SU-DHL-6 (cell line): ENCODE data around the gene LYL1.

Experiments
- H2AFZ ChIP-seq: fragments of 200-600 bp; sonication (generic); 2 replicates; pipeline ENCODE4 v1.6.1; 2014; ENCODE audit warnings: low read depth, mild to moderate bottlenecking, moderate library complexity, mixed read lengths, antibody characterized with exemption, low read length; ENCODE audit not compliant: severe bottlenecking
- H3F3A ChIP-seq: fragments of 200-600 bp; shearing (Covaris generic); 2 replicates; pipeline ENCODE4 v1.6.0; 2016; ENCODE audit warnings: antibody characterized with exemption, mild to moderate bottlenecking; ENCODE audit not compliant: insufficient read depth
- H3K27ac ChIP-seq: fragments of 200-600 bp; sonication (generic); 2 replicates; pipeline ENCODE4 v1.5.1; 2016; ENCODE audit warnings: low read depth, mild to moderate bottlenecking, low read length, moderate library complexity, mixed read lengths
- H3K27me3 ChIP-seq: fragments of 200-600 bp; sonication (generic), shearing (Covaris generic); 2 replicates; pipeline ENCODE4 v1.6.0; 2014; ENCODE audit warnings: mild to moderate bottlenecking, low read length
- H3K36me3 ChIP-seq: fragments of 200-600 bp; sonication (generic); 2 replicates; pipeline ENCODE4 v1.6.1; 2014; ENCODE audit warnings: mild to moderate bottlenecking, low read length, mixed read lengths
- H3K4me2 ChIP-seq: fragments of 300-600, 200-600 bp; shearing (Covaris generic), sonication (generic); 2 replicates; pipeline ENCODE4 v1.6.0; 2014; ENCODE audit warnings: low read length, low read depth, mild to moderate bottlenecking; ENCODE audit not compliant: poor library complexity, severe bottlenecking
- H3K4me3 ChIP-seq: fragments of 200-600 bp; sonication (generic); 2 replicates; pipeline ENCODE4 v1.5.1; 2014; ENCODE audit warnings: antibody characterized with exemption, low read length, mild to moderate bottlenecking, mixed read lengths; ENCODE audit not compliant: insufficient read depth, poor library complexity, severe bottlenecking
- H3K79me2 ChIP-seq: fragments of 200-600 bp; sonication (generic); 2 replicates; pipeline ENCODE4 v1.6.1; 2014; ENCODE audit warnings: mild to moderate bottlenecking, low read length, moderate library complexity; ENCODE audit not compliant: insufficient read depth
- H3K9ac ChIP-seq: fragments of 200-600 bp; sonication (generic); 2 replicates; pipeline ENCODE4 v1.7.0; 2014; ENCODE audit warnings: mild to moderate bottlenecking, low read length
- H3K9me2 ChIP-seq: fragments of 200-600 bp; sonication (generic); replicated peaks from 2 replicates; pipeline ENCODE4 v1.6.1; 2014; ENCODE audit warnings: low read length; ENCODE audit not compliant: insufficient read depth
- H3K9me3 ChIP-seq: fragments of 200-600 bp; sonication (generic); 2 replicates; pipeline ENCODE4 v1.6.1; 2014; ENCODE audit warnings: low read length, mixed read lengths; ENCODE audit not compliant: insufficient read depth
- H4K20me1 ChIP-seq: fragments of 200-600 bp; sonication (generic); 2 replicates; pipeline ENCODE4 v1.6.1; 2014; ENCODE audit warnings: low read depth, mild to moderate bottlenecking, antibody characterized with exemption, low read length, moderate library complexity, mixed read lengths
- CTCF ChIP-seq: fragments of 200-600 bp; sonication (generic); IDR thresholded peaks from one replicate; pipeline ENCODE4 v1.5.1; 2017; ENCODE audit warnings: antibody characterized with exemption, mild to moderate bottlenecking, low read length, moderate library complexity; ENCODE audit not compliant: insufficient read depth, poor library complexity, severe bottlenecking
- EZH2phosphoT487 ChIP-seq: fragments of 200-600 bp; sonication (generic), shearing (Covaris generic); conservative IDR thresholded peaks from 2 replicates; pipeline ENCODE4 v1.6.1; 2018; ENCODE audit warnings: mild to moderate bottlenecking, antibody characterized with exemption, low read length, moderate library complexity, mixed read lengths

Gene LYL1

DNA sequence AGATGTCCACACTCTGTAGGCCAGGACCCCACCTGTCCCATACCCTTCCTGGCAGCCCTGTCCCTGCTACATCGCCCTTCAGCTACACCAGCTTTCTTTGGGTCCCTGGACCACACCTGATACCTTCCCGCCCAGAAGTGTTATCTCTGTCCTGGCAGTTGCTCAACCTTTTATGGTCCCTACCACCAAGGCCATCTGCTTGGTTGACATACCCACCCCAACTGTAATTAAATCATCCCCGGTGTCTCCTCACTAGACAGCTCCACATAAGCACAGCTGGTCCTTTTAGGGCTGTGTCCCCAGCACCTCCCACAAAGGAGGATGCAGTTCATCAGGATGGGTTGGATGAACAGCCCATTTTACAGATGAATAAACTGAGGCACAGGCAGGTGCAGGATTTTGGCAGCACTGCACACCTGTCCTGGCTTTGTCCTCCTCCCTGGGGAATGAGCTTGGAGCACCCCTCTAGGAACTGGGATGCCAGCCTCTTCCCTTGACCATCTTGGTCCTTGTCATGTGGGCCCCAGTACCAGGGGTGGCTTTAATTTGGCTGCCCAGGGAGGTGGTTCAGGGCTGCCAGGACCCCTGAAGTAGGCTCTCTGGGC is 28.3 kb upstream of the LYL1 start:
- Histone ChIP-seq H2AFZ (no peak overlapping the region), H3F3A (no peaks in the 10 kb centered on the region), H3K4me2 (no peak overlapping the region), H3K36me3 (no peaks in the 10 kb centered on the region), H3K9me2 (no peaks in the 10 kb centered on the region), H3K4me3 (no peak overlapping the region), H3K27me3 (no peaks in the 10 kb centered on the region), H3K79me2 (peaks cover 48% of the 10 kb centered on the region), H4K20me1 (peaks cover 5% of the 10 kb centered on the region; the same call in 1 of the 2 replicates), H3K9ac (no peak overlapping the region), H3K9me3 (no peaks in the 10 kb centered on the region), H3K27ac (no peak overlapping the region)
- TF ChIP-seq CTCF (no peak), EZH2phosphoT487 (no peak)

GRCh38 chr19:13129384-13129783 is 26.7 kb upstream of the LYL1 start:
- no peaks in the 10 kb centered on the region for H3K9me2 ChIP-seq
- H3F3A ChIP-seq: no peaks in the 10 kb centered on the region
- no peak overlapping the region for H3K27ac ChIP-seq
- H3K36me3 ChIP-seq: no peaks in the 10 kb centered on the region
- no peaks in the 10 kb centered on the region for H3K27me3 ChIP-seq
- no peak overlapping the region for H3K4me3 ChIP-seq
- peaks cover 48% of the 10 kb centered on the region for H3K79me2 ChIP-seq
- TF ChIP-seq EZH2phosphoT487: no peak
- TF ChIP-seq CTCF: no peak
- no peak overlapping the region for H3K9ac ChIP-seq
- H3K4me2 ChIP-seq: no peak overlapping the region
- no peaks in the 10 kb centered on the region for H3K9me3 ChIP-seq
- no peak overlapping the region for H2AFZ ChIP-seq
- peaks cover 5% of the 10 kb centered on the region; the same call in 1 of the 2 replicates for H4K20me1 ChIP-seq

- H4K20me1 ChIP-seq: peaks cover 4% of the 10 kb centered on the region; the same call in 1 of the 2 replicates
- H3K27ac ChIP-seq: no peak overlapping the region
Observed at GRCh38 chr19:13128583-13128982, 25.9 kb upstream of the LYL1 start.

More at GRCh38 chr19:13128583-13128982, 25.9 kb upstream of the LYL1 start:
- no peak for TF ChIP-seq EZH2phosphoT487
- TF ChIP-seq CTCF: no peak
- no peak overlapping the region for H3K4me3 ChIP-seq
- no peak overlapping the region for H3K4me2 ChIP-seq
- H3K36me3 ChIP-seq: no peaks in the 10 kb centered on the region
- H3K9ac ChIP-seq: no peak overlapping the region
- peaks cover 52% of the 10 kb centered on the region for H3K79me2 ChIP-seq
- H3F3A ChIP-seq: no peaks in the 10 kb centered on the region
- no peaks in the 10 kb centered on the region for H3K27me3 ChIP-seq
- no peaks in the 10 kb centered on the region for H3K9me3 ChIP-seq
- no peaks in the 10 kb centered on the region for H3K9me2 ChIP-seq
- H2AFZ ChIP-seq: no peak overlapping the region
